Nephron (organoid): ENCODE measurements around the gene GALNT1.

Experiments
- H3K27ac Mint-ChIP-seq, 3 experiments: 2 replicates each; pipeline ENCODE4 v1.8.0; 2020; ENCODE audit warnings: mixed read lengths in 3 of 3, mild to moderate bottlenecking in 2 of 3, moderate library complexity in 1 of 3
- H3K27me3 Mint-ChIP-seq: 2 replicates; pipeline ENCODE4 v1.8.0; 2021; ENCODE audit warnings: low read depth, mild to moderate bottlenecking, moderate library complexity, mixed read lengths
- H3K36me3 Mint-ChIP-seq: 2 replicates; pipeline ENCODE4 v1.8.0; 2020; ENCODE audit warnings: low read depth, mixed read lengths
- H3K4me1 Mint-ChIP-seq: 2 replicates; pipeline ENCODE4 v1.8.0; 2020; ENCODE audit warnings: mixed read lengths
- H3K4me3 Mint-ChIP-seq, 3 experiments: 2 replicates each; pipeline ENCODE4 v1.8.0; 2020; ENCODE audit warnings: mild to moderate bottlenecking in 3 of 3, mixed read lengths in 3 of 3, moderate library complexity in 2 of 3
- H3K9me3 Mint-ChIP-seq: 2 replicates; pipeline ENCODE4 v1.8.0; 2020; ENCODE audit warnings: mixed read lengths
- CTCF ChIP-seq, 3 experiments: fragments of 200-600 bp; sonication (generic); IDR thresholded peaks; one replicate each; pipeline ENCODE4 v1.5.0; 2021; ENCODE audit warnings: antibody characterized with exemption in 3 of 3; ENCODE audit not compliant: unreplicated experiment in 3 of 3

GALNT1 gene

GRCh38 chr18:35733408-35733807, 151.9 kb downstream of the GALNT1 start:
- Mint-ChIP-seq H3K4me3 (no peak overlapping the region), H3K9me3 (peaks cover 5% of the 10 kb centered on the region), H3K27ac (peak overlapping the region; percentile 73 to 92 (median 79)), H3K27me3 (peaks cover 4% of the 10 kb centered on the region), H3K36me3 (no peaks in the 10 kb centered on the region), H3K4me1 (peaks cover 30% of the 10 kb centered on the region)
- TF ChIP-seq CTCF (IDR thresholded peaks at IDR 0.05; ENCODE audit: unreplicated experiment in 3 of 3), result no peak

- peaks cover 15% of the 10 kb centered on the region for H3K4me1 Mint-ChIP-seq
- H3K9me3 Mint-ChIP-seq, result peaks cover 13% of the 10 kb centered on the region
- TF ChIP-seq CTCF (IDR thresholded peaks at IDR 0.05; ENCODE audit: unreplicated experiment in 3 of 3), result no peak
- H3K36me3 Mint-ChIP-seq, result no peaks in the 10 kb centered on the region
- H3K27me3 Mint-ChIP-seq, result peaks cover 4% of the 10 kb centered on the region
- H3K4me3 Mint-ChIP-seq, result no peak overlapping the region
- no peak overlapping the region for H3K27ac Mint-ChIP-seq
Measured at GRCh38 chr18:35736696-35737095, 155.2 kb downstream of the GALNT1 start.

DNA sequence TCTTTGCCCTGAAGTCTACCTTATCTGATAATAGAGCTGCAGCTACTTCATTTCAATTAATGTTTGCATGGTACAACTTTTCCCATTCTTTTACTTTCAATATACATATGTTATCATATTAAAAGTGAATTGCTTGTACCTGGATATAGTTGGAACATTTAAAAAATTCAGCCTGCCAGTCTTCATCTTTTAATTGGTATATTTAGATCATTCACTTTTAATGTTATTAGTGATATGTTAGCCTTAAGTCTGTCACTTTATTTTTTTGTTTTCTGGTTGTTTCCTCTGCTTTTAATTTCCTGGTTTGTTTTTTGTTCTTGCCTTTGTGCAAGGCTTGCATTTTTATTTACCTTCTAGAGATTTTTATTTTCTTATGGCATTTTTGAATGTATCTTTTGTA, 158.2 kb downstream of the GALNT1 start:
- H3K36me3 Mint-ChIP-seq, result no peaks in the 10 kb centered on the region
- no peak overlapping the region for H3K27ac Mint-ChIP-seq
- H3K4me1 Mint-ChIP-seq, result no peaks in the 10 kb centered on the region
- H3K9me3 Mint-ChIP-seq, result peaks cover 13% of the 10 kb centered on the region
- no peak for TF ChIP-seq CTCF (IDR thresholded peaks at IDR 0.05; ENCODE audit: unreplicated experiment in 3 of 3)
- H3K4me3 Mint-ChIP-seq, result no peak overlapping the region
- H3K27me3 Mint-ChIP-seq, result no peaks in the 10 kb centered on the region

- Mint-ChIP-seq H3K36me3 (no peaks in the 10 kb centered on the region), H3K4me1 (no peaks in the 10 kb centered on the region), H3K27me3 (no peaks in the 10 kb centered on the region), H3K27ac (no peak overlapping the region), H3K4me3 (no peak overlapping the region), H3K9me3 (peaks cover 13% of the 10 kb centered on the region)
- TF ChIP-seq CTCF (IDR thresholded peaks at IDR 0.05; ENCODE audit: unreplicated experiment in 3 of 3), result no peak
Measured at GRCh38 chr18:35740656-35741055, 159.1 kb downstream of the GALNT1 start.

GRCh38 chr18:35743916-35744315, 162.4 kb downstream of the GALNT1 start:
- Mint-ChIP-seq H3K36me3 (no peaks in the 10 kb centered on the region), H3K4me1 (no peaks in the 10 kb centered on the region), H3K4me3 (no peak overlapping the region), H3K9me3 (peaks cover 3% of the 10 kb centered on the region), H3K27ac (no peak overlapping the region), H3K27me3 (no peaks in the 10 kb centered on the region)
- no peak for TF ChIP-seq CTCF (IDR thresholded peaks at IDR 0.05; ENCODE audit: unreplicated experiment in 3 of 3)

GRCh38 chr18:35745814-35746213, 164.3 kb downstream of the GALNT1 start:
- Mint-ChIP-seq H3K4me3 (no peak overlapping the region), H3K9me3 (no peaks in the 10 kb centered on the region), H3K36me3 (no peaks in the 10 kb centered on the region), H3K27ac (no peak overlapping the region), H3K4me1 (no peaks in the 10 kb centered on the region), H3K27me3 (no peaks in the 10 kb centered on the region)
- TF ChIP-seq CTCF (IDR thresholded peaks at IDR 0.05; ENCODE audit: unreplicated experiment in 3 of 3), result no peak
